DMS53 treated with DMSO at 0.1 percent for 48 hours (cell line): ENCODE data around the gene BRIP1.
"Not testable (repeated sequence)": the region's sequence is repeated elsewhere in the genome, so short reads cannot be mapped to it uniquely, and the experiment has no call there.

Source experiments
- DNase-seq: peaks from one replicate; lab custom pipeline; 2025; ENCODE audit not compliant: unreplicated experiment; lab: John Stamatoyannopoulos, UW

BRIP1 gene

DNA sequence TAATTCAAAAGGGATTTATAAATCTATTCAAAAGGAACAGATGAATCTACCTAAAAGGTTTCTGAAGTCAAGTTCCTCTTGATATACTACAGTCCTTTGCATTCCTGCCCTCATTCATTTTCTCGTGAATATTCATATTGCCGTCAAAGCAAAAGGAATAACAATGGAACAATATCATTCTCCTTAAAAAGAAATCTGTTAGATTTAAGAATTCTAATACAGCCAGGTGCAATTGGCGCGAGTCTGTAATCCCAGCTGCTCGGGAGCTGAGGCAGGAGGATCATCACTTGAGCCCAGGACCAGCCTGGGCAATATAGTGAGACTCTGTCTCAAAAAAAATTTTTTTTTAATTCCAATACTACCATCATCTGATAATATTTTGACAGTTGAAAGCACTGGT, 130.3 kb downstream of the BRIP1 start:
- DNase-seq = no peak

DNA sequence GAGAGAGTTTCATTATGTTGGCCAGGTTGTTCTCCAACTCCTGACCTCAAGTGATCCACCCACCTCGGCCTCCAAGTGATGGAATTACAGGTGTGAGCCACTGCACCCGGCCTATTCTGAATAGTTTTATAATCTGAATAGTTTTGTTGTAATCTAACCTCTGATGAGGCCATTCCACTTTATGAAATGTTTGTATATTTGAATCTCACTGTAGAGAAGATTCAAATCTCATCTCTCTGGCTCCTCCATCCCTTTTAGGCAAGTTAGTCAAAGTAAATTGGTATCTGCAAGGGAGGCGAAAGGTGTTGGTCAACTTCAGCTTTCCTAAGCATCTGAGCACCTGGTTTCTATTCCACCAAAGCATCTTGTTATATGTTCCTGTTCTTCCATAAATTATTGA, 131.2 kb downstream of the BRIP1 start:
- no peak for DNase-seq

DNA sequence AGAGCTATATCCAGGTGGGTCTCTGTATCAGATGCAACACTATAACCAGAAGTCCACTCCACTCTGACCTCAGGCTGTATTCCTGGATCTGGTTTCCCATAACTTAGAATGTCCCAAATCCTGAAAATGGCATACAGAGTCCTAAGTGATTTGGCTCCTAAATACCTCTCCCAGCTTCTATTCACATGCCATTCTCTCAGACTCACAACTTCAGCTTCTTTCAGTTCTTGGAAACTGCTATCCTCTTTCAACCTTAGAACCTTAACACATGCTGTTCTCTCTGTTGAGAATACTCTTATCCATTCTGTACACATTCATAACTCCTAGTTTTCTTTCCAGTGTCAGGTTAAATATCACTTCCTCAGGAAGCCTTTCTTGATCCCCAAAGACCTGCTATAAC, 132.0 kb downstream of the BRIP1 start:
- DNase-seq = no peak

- DNase-seq = no peak
These were observed 133.5 kb downstream of the BRIP1 start for GRCh38 chr17:61729690-61730268.

DNA sequence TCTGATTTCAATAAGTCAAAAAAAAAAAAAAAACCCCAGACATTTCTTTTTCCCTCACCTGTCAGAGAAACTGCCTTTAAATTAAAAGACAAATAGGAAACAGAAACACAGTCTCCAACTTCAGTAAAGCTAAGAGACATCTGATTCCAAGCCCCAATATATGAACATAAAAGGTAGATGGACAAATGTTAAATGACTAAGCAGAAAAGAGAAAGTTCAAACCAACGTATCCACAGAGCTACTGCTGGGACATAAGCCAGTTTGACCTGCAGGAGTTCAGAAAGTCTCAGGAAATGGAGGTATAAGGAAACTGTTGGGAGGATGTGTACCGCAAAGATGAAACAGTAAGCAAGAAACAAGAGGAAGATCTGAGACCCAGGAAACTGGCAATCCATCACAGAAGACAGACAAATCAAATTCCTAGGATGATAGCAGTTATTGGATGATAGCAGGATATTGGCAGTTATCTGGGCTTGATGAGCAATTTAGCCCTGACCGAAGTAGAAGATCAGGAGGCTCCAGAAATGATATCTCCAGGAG, 135.0 kb downstream of the BRIP1 start:
- DNase-seq = no peak

DNA sequence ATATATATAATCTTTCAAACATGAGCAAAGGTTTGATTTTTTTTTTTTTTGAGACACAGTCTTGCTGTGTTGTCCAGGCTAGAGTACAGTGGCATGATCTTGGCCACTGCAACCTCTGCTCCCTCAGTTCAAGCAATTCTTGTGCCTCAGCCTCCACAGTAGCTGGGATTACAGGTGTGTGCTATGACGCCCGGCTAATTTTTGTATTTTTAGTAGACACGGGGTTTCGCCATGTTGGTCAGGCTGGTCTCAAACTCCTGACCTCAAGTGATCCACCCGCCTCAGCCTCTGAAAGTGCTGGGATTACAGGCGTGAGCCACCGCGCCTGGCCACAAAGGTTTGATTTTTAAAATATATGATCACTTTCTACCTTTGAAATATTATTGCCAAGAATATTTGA, 135.5 kb downstream of the BRIP1 start:
- DNase-seq = not testable (repeated sequence)

DNA sequence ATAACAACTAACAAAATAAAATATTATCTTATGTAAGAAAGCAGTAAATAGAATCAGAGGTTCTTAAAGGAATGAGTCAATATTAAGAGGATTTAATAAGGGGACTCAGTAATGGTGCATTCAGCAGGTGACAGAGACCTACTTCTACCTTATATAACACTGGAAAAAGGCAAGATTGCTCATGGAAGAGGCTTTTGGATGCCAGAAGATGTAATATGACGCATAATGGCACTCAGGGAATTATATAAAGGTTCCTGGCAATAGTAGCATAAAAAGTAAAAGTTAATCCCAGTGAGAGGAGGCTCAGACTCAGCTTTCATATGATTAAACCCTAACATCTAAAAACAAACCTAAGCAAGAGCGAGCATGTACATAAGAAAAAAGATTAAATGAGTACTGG, 136.4 kb downstream of the BRIP1 start:
- no peak for DNase-seq

- DNase-seq = no peak
These were observed 138.6 kb downstream of the BRIP1 start for GRCh38 chr17:61724777-61725176.

GRCh38 chr17:61723914-61724313, 139.4 kb downstream of the BRIP1 start:
- no peak for DNase-seq

DNA sequence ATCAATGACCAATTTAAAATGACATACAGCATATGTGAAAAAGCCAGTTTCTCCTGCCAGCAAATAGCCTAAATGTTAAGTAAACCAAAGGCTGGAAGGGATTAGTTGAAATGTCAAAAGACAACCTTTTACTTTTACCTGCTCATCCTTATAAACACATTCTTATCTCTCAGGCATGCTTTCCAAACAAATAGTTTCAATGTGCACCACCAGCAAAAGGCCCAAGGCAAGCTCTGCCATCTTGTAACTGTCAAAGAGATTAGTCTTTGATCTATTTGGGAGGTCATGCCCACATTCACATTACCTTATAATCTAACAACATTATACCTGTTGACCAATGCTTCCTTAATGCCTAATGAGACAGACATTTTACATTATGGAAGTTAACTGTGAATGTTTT, 140.1 kb downstream of the BRIP1 start:
- no peak for DNase-seq

DNA sequence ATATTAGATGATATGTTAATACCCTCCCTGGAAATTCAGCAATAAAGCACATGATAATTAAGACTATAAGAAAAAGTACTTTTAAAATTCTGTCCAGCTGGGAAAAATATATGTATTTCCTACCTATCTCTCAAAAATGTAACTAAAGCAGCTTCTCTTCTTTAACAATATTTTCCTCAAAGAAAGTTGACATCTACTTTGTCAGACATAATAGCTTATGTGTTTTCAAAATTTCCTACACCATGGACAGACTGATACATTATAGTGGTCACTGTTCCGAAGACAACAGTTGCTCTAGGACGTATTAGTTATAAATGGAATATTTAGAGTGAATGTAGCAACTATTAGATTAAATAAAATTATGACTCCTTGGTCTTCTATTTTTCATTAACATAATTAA, 140.9 kb downstream of the BRIP1 start:
- DNase-seq = no peak

DNA sequence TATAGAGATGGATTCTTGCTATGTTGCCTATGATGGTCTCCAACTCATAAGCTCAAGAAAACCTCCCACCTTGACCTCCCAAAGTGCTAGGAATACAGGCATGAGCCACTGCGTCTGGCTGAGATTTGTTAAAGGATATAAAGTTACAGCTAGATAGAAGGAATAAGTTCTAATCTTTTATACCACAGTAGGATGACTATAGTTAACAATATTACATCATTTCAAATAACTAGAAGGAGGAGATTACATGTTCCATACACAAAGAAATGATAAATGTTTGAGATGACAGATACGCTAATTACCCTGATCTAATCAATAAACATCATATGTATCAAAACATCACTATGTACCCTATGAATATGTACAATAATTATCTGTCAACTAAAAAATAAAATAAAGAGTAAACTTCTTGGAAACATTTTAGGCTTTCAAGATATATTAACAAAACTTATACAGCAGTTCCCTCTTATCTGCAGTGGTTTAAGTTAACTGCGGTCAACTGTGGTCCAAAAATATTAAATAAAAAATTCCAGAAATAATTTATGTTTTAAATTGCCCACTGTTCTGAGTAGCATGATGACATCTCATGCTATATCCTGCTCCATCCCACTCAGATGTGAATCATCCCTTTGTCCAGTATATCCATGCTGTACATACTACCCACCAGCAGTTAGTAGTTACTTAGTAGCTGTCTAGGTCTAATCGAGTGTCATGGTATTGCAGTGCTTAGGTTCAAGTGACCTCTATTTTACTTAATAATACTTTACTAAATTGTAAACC, 143.1 kb downstream of the BRIP1 start:
- no peak for DNase-seq

DNA sequence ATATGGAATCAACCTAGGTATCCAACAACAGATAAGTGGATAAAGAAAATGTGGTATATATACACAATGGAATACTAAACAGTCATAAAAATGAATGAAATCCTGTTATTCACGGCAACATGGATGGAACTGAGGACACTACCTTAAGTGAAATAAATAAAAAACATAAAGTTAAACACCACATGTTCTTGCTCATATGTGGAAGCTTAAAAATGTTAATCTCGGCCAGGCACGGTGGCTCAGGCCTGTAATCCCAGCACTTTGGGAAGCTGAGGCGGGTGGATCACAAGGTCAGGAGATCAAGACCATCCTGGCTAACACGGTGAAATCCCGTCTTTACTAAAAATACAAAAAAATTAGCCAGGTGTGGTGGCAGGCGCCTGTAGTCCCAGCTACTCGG, 144.1 kb downstream of the BRIP1 start:
- not testable (repeated sequence) for DNase-seq

DNA sequence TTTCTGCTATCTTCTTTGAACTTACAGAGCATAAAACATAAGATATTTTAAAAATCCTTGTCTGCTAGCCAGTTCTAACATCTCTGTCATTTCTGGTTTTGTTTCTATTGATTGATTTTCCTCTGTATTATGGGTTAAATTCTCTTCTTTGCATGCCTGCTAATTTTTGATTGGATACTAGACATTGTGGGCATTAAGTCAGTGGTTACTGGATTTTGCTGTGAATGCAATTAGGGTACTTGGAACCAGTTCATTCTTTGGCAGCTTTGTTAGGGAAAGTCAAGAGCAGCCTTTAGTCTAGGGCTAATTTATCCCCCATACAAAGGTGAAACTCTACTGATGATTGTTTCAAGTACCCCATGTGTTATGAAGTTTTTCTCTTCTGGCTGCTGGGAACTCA, 145.3 kb downstream of the BRIP1 start:
- DNase-seq = no peak

- no peak for DNase-seq
These were observed 146.0 kb downstream of the BRIP1 start for GRCh38 chr17:61717352-61717751.

- DNase-seq = no peak
These were observed 147.0 kb downstream of the BRIP1 start for GRCh38 chr17:61716225-61716829.

DNA sequence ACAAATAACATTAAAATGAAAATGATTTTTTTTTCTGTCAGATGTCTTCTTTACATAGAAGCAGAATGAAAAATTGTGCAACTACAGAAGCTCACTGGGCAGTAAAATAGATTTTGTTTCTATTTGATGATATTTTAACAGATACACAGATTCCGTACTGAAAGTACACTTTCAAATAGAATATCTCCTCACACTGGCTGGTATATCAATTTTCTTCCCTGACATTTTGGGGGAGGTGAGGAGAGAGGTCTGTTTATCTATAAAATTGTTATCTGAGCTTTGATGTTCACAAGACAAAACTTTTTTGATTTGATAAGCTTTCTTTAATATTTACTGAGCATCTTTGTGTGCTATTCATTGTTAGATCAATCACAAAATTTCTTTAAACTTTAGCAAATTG, 148.0 kb downstream of the BRIP1 start:
- DNase-seq = no peak

DNA sequence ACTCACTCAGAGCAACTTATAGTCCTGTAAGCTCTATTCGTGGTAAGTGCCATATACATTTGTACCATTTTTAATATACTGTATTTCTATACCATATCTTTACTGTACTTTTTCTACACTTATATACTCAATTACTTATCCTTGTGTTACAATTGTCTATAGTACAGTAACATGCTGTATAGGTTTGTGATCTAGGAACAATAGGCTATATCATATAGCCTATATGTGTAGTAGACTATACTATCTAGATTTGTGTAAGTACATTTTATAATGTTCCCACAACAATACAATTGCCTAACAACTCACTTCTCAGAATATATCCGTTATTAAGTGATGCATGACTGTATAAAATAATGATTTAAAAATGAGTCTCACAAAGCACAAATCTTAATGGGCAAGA, 149.0 kb downstream of the BRIP1 start:
- no peak for DNase-seq

DNA sequence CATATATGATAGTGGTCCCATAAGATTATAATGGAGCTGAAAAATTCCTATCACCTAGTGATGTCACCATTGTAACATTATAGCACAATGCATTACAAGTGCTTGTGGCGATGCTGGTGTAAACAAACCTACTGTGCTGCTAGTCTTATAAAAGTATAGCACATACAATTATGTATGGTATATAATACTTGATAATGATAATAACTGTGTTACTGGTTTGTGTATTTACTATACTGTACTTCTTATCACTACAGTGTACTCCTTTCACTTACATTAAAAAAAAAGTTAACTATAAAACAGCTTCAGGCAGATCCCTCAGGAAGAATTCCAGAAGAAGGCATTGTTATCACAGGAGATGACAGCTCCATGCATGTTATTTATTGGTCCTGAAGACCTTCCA, 150.3 kb downstream of the BRIP1 start:
- DNase-seq = no peak

DNA sequence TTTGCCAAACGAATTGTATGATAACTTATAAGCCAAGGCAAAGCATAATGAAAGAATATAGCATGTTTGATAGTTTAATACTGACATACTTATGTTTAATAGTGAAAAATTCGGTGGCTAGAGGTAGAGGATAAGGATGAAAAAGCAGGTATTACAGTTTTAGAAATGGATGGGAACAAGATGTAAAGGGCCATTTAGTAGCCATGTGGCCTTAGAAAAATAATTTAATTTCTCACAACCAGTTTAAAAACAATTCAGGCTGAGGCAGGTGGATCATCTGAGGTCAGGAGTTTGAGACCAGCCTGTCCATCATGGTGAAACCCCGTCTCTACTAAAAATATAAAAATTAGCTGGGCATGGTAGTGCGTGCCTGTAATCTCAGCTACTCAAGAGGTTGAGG, 152.8 kb downstream of the BRIP1 start:
- DNase-seq = no peak

DNA sequence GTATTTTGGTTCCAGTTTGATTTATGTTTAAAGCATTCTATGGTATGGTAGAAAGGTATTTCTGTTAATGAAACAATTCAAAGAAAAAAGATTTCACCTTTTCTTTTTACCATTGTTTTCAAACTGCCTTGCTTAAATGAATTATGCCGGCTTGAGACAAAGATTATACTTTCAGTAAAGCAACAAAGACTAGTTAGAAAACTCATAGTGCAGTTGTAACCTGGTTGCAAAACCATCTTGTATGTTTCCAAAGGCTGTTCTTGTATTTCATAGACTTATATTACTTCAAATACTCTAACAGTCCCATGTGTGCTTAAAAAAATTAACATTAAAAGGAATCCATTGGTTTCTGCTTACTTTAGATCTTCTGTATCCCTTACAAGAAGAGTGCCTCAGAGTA, 153.8 kb downstream of the BRIP1 start:
- no peak for DNase-seq

DNA sequence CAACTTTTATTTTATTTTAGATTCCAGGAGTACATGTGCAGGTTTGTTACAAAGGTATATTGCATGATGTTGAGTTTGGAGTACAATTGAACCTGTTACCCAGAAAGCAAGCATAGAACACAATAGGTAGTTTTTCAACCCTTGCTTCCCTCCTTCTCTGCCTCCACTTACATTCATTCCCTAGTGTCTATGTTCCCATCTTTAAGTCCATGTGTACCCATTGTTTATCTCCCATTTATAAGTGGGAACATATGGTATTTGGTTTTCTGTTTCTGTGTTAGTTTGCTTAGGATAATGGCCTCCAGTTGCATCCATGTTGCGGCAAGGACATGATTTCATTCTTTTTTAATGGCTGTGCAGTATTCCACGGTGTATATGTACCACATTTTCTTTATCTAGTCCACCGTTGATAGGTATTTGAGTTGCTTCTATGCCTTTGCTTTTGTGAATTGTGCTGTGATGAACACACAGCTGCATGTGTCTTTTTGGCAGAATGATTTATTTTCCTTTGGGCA, 158.3 kb downstream of the BRIP1 start:
- no peak for DNase-seq
